Natural killer cell (primary cell): ENCODE measurements around the gene CEP152. TPM values are rescaled to one million over a fixed set of nuclear protein-coding genes. Genes with fewer than 3 reads are reported as not detected.
A peak's percentile ranks its signal among the peaks of the same experiment; 100 is the strongest.
"Not testable (repeated sequence)": the region's sequence is repeated elsewhere in the genome, so short reads cannot be mapped to it uniquely, and the experiment has no call there.

Experiments used
- ATAC-seq, 3 donors: fragments of 150-1000 bp in 2 of 3; fragments of 200-7000 bp in 1 of 3; cut with Tn5 transposase; 1 replicate in 1 of 3; 2 replicates in 2 of 3; pipeline ENCODE4 v1.10.0; 2021; ENCODE audit warnings: mild to moderate bottlenecking in 2 of 3, moderate library complexity in 2 of 3
- DNase-seq, 2 donors: peaks; one replicate each; pipeline versions ENCODE4 v3.0.0 to v3.0.0-alpha.2; 2013 to 2021; ENCODE audit warnings: mixed read lengths in 1 of 2
- H3K27ac ChIP-seq: one replicate; pipeline ENCODE4 v1.5.1; 2013; ENCODE audit warnings: mild to moderate bottlenecking, low read length
- H3K27me3 ChIP-seq: one replicate; pipeline ENCODE4 v1.6.1; 2013; ENCODE audit warnings: low read length; ENCODE audit not compliant: control insufficient read depth, insufficient read depth
- H3K36me3 ChIP-seq: one replicate; pipeline ENCODE4 v1.6.1; 2013; ENCODE audit warnings: low read length; ENCODE audit not compliant: control insufficient read depth, insufficient read depth
- H3K4me1 ChIP-seq: one replicate; pipeline ENCODE4 v1.6.1; 2013; ENCODE audit warnings: low read length; ENCODE audit not compliant: control insufficient read depth, insufficient read depth
- H3K4me3 ChIP-seq: one replicate; pipeline ENCODE4 v1.5.1; 2013; ENCODE audit warnings: low read length
- H3K9me3 ChIP-seq: one replicate; pipeline ENCODE4 v1.6.1; 2013; ENCODE audit warnings: low read length; ENCODE audit not compliant: control insufficient read depth, insufficient read depth
- H3K27ac Mint-ChIP-seq, 2 donors: one replicate each; pipeline ENCODE4 v1.8.0; 2022; ENCODE audit warnings: mild to moderate bottlenecking in 2 of 2, mixed read lengths in 2 of 2, moderate library complexity in 1 of 2
- H3K27me3 Mint-ChIP-seq, 2 donors: one replicate each; pipeline ENCODE4 v1.8.0; 2022; ENCODE audit warnings: low read depth in 2 of 2, mixed read lengths in 2 of 2
- H3K36me3 Mint-ChIP-seq: one replicate; pipeline ENCODE4 v1.8.0; 2022; ENCODE audit warnings: mixed read lengths
- H3K4me1 Mint-ChIP-seq, 2 donors: one replicate each; pipeline ENCODE4 v1.8.0; 2022; ENCODE audit warnings: mixed read lengths in 2 of 2
- H3K4me3 Mint-ChIP-seq: one replicate; pipeline ENCODE4 v1.8.0; 2022; ENCODE audit warnings: mild to moderate bottlenecking, moderate library complexity, mixed read lengths
- H3K9me3 Mint-ChIP-seq, 2 donors: one replicate each; pipeline ENCODE4 v1.8.0; 2022; ENCODE audit warnings: mixed read lengths in 2 of 2
- WGBS: methylation state at CpG from one replicate; pipeline ENCODE4 v1.1.7; 2013; ENCODE audit warnings: missing lambda C conversion rate; ENCODE audit not compliant: insufficient coverage; 5-methylcytosine and 5-hydroxymethylcytosine counted together
- intact Hi-C: fragments of 100-400 bp; cut with micrococcal nuclease; formaldehyde crosslinking; loops from one replicate; pipeline ENCODE4 v1.14.2; 2022
- total RNA-seq, 4 donors: library from RNA; stranded (reverse); fragments of 120-200 nt in 1 of 4; gene quantifications; one replicate each; pipeline versions ENCODE4 v1.2.3 to v1.2.4, GENCODE V29; 2013 to 2022
- TF ChIP-seq, protein P1 (sequence below): fragments of 200-600 bp; IDR thresholded peaks from one replicate; pipeline ENCODE4 v1.8.0; 2022; ENCODE audit warnings: antibody characterized with exemption

CEP152 gene
- total RNA-seq, 3 donors from 2014 or later (not counting 1 experiment from before 2014, with no cell fraction given): 7.2 to 11.4 (median 9.2) TPM

DNA sequence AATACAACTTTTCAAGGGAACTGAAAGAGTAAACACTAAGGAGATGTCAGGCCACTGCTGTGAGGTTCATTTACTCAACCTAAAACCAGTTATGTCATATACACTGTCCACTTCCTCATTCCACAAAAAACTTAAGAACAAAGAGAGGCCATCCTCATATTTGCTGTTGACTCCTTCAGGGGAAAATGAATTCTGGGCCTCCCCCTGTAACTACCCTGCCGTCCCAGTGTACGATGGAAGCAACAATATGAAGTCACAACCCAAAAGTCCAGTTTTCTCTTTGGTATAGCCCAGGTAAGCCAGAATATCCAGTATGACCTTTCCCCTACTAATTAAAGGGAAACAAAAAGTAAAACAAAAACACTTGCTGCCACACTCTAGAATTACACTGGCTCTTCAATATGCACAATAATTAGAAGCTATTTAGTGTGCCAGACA lies 16.2 kb downstream of the CEP152 start:
- Histone ChIP-seq H3K36me3 (peaks cover 2% of the 10 kb centered on the region), H3K4me1 (no peaks in the 10 kb centered on the region), H3K27ac (peak overlapping the region; percentile 39), H3K4me3 (no peak overlapping the region), H3K27me3 (no peaks in the 10 kb centered on the region), H3K9me3 (no peaks in the 10 kb centered on the region)
- intact Hi-C loops: no loop called here
- Mint-ChIP-seq H3K4me1 (peaks cover 29 to 32% of the 10 kb centered on the region in 2 donors), H3K4me3 (peak overlapping the region; percentile 61), H3K27me3 (no peaks in the 10 kb centered on the region), H3K27ac (peak overlapping the region; percentile 75 to 83), H3K9me3 (no peaks in the 10 kb centered on the region), H3K36me3 (no peaks in the 10 kb centered on the region)
- ATAC-seq (peak; percentile 65 to 77 (median 71)), DNase-seq (no peak)
- WGBS: 97% methylated on average over 2 of the region's 2 CpGs
- TF ChIP-seq, protein P1, sequence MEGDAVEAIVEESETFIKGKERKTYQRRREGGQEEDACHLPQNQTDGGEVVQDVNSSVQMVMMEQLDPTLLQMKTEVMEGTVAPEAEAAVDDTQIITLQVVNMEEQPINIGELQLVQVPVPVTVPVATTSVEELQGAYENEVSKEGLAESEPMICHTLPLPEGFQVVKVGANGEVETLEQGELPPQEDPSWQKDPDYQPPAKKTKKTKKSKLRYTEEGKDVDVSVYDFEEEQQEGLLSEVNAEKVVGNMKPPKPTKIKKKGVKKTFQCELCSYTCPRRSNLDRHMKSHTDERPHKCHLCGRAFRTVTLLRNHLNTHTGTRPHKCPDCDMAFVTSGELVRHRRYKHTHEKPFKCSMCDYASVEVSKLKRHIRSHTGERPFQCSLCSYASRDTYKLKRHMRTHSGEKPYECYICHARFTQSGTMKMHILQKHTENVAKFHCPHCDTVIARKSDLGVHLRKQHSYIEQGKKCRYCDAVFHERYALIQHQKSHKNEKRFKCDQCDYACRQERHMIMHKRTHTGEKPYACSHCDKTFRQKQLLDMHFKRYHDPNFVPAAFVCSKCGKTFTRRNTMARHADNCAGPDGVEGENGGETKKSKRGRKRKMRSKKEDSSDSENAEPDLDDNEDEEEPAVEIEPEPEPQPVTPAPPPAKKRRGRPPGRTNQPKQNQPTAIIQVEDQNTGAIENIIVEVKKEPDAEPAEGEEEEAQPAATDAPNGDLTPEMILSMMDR: no peak

DNA sequence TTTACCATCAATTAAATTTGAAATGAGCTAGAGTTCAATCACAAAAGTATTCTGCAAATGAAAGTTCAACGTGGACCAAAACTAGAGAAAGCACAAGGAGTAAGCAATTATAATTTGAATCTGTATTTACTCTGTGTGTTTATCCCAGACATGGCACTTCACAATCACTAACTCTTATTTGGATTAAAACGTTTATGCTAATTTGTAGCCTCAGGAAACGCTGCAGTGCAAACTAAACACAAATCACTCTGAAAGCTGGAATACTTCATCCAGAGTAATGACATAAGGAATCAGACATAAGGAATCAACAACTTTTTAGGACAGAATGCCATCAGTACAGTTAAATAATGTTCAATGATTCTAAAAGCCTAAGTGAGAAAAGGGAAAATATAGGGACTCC lies 18.5 kb downstream of the CEP152 start:
- DNase-seq (no peak), ATAC-seq (no peak)
- 62% methylated on average over 3 of the region's 3 CpGs for WGBS
- peaks cover 2% of the 10 kb centered on the region for H3K36me3 ChIP-seq
- H3K27me3 Mint-ChIP-seq: no peaks in the 10 kb centered on the region
- no peaks in the 10 kb centered on the region for H3K27me3 ChIP-seq
- TF ChIP-seq, protein P1: no peak
- H3K4me1 ChIP-seq: no peaks in the 10 kb centered on the region
- H3K27ac ChIP-seq: no peak overlapping the region
- no peaks in the 10 kb centered on the region for H3K9me3 Mint-ChIP-seq
- intact Hi-C loops: loop anchor here (2.0 kb wide), 1 partner anchor 68 kb away; no protein-coding TSS in a partner anchor
- H3K4me1 Mint-ChIP-seq: peaks cover 26 to 28% of the 10 kb centered on the region in 2 donors
- H3K9me3 ChIP-seq: no peaks in the 10 kb centered on the region
- no peaks in the 10 kb centered on the region for H3K36me3 Mint-ChIP-seq
- no peak overlapping the region for H3K27ac Mint-ChIP-seq
- no peak overlapping the region for H3K4me3 ChIP-seq
- H3K4me3 Mint-ChIP-seq: no peak overlapping the region

DNA sequence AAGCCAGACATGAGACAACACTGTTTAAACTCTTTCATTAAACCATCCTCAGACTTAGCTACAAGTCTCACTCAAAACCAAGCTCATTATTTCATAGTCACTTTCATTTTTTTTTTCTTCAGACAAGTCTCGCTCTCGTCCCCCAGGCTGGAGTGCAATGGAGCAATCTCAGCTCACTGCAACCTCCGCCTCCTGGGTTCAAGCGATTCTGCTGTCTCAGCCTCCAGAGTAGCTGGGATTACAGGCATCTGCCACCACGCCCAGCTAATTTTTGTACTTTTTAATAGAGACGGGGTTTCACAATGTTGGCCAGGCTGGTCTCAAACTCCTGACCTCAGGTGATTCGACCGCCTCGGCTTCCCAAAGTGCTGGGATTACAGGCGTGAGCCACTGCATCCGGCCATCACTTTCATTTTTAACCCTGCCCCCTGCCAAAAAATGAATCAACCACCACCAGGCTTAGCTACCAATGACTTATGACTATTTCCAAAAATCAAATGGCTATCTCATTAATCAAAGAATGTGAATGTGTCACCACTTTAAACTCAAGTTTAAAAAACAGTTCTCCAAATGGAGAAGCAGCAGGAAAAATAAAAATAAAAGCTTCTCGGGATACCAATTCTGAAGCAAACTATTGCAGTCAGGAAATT lies 20.3 kb downstream of the CEP152 start:
- H3K4me3 ChIP-seq, H3K36me3 Mint-ChIP-seq, H3K4me3 Mint-ChIP-seq, H3K9me3 Mint-ChIP-seq, H3K27ac ChIP-seq, H3K27me3 ChIP-seq, H3K9me3 ChIP-seq, H3K27me3 Mint-ChIP-seq, H3K36me3 ChIP-seq, ATAC-seq, H3K27ac Mint-ChIP-seq, DNase-seq, intact Hi-C loops, H3K4me1 ChIP-seq: not testable (repeated sequence)
- peaks cover 10% of the 10 kb centered on the region in 2 donors for H3K4me1 Mint-ChIP-seq
- 95% methylated on average over 12 of the region's 12 CpGs for WGBS

DNA sequence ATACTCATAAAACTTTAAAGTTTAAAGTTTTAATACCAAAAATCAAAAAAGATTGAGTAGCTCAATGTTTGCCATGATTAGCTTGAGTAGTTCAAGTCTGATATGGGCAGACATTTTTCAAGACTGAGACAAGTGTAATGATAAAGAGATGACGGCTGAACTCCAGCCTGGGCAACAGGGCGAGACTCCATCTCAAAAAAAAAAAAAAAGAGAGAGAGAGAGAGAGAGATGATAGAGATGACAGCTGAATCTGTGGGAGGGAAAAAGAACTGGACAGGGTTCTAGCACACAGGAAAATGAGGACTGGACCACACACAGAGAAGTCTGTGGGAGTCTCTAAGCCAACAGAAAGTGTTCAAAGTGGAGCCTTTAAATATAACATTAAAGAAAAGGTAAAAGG lies 25.2 kb downstream of the CEP152 start:
- intact Hi-C loops: no loop called here
- Histone ChIP-seq H3K4me3 (no peak overlapping the region), H3K27ac (no peak overlapping the region), H3K27me3 (no peaks in the 10 kb centered on the region), H3K36me3 (peaks cover 9% of the 10 kb centered on the region), H3K4me1 (no peaks in the 10 kb centered on the region), H3K9me3 (no peaks in the 10 kb centered on the region)
- TF ChIP-seq, protein P1: no peak
- ATAC-seq: no peak
- Mint-ChIP-seq H3K4me3 (no peak overlapping the region), H3K36me3 (no peaks in the 10 kb centered on the region), H3K9me3 (no peaks in the 10 kb centered on the region), H3K4me1 (no peaks in the 10 kb centered on the region), H3K27ac (no peak overlapping the region), H3K27me3 (no peaks in the 10 kb centered on the region)
- no peak for DNase-seq
- 100% methylated on average over 2 of the region's 2 CpGs for WGBS
